Measurements from ENCODE around the gene PCNT.
"Not testable (repeated sequence)": the region's sequence is repeated elsewhere in the genome, so short reads cannot be mapped to it uniquely, and the experiment has no call there.

PCNT gene

GRCh38 chr21:46363698-46364097 lies 39.7 kb downstream of the PCNT start:
- DNase-seq: no peak

GRCh38 chr21:46366091-46366490 lies 42.1 kb downstream of the PCNT start:
- DNase-seq: no peak

- DNase-seq: no peak
Observed at GRCh38 chr21:46366561-46366960, 42.6 kb downstream of the PCNT start.

DNA sequence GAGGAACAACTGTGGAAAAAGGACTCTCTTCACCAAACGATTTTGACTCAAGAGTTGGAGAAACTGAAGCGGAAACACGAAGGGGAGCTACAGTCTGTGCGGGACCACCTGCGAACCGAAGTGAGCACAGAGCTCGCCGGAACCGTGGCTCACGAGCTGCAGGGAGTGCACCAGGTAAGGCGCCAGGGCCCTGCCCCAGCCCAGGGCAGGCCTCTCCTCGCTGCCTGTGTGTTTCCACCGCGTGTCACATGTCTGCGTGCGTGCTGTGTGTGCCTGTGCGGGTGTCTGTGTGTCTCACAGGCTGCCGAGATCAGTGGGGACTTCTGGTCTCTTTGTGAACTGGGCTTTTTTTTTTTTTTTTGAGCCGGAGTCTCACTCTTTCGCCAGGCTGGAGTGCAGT lies 43.0 kb downstream of the PCNT start:
- no peak for DNase-seq

DNA sequence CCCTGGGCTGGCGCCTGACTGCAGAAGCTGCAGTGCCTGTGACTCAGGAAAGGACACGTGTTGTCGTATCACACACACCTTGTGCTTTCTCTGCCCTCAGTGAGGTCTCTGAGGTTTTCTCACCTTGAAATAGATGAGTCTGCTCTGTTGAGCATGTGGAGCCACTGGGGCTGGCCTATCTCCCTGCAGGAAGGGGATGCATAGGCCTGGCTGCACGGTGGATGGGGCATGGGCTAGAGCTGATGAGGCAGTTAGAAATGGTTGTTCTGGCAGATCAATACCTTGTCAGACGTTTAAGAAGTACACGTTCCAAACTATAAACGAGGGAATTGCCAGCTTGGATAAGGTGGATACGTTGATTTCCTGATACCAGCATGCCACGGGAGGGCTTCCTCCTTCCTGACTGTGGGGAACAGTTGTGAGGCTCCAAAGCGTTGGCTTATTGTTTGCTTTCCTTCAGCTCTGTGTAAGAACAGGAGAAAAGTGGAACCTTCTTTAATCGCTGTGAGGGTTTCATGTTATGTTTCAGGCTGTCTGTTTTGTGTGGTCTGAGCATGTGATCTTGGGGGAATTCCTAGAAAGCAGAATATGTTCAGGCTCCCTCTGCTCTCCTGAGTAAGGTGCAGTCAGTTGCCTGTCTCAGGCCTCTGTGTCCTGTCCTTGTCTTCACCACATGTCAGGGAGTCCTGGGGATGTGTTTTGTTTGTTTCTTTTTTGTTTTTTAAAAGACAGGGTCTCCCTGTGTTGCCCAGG lies 44.8 kb downstream of the PCNT start:
- peak; percentile 34 for DNase-seq

- no peak for DNase-seq
Observed at GRCh38 chr21:46369520-46370235, 45.7 kb downstream of the PCNT start.

DNA sequence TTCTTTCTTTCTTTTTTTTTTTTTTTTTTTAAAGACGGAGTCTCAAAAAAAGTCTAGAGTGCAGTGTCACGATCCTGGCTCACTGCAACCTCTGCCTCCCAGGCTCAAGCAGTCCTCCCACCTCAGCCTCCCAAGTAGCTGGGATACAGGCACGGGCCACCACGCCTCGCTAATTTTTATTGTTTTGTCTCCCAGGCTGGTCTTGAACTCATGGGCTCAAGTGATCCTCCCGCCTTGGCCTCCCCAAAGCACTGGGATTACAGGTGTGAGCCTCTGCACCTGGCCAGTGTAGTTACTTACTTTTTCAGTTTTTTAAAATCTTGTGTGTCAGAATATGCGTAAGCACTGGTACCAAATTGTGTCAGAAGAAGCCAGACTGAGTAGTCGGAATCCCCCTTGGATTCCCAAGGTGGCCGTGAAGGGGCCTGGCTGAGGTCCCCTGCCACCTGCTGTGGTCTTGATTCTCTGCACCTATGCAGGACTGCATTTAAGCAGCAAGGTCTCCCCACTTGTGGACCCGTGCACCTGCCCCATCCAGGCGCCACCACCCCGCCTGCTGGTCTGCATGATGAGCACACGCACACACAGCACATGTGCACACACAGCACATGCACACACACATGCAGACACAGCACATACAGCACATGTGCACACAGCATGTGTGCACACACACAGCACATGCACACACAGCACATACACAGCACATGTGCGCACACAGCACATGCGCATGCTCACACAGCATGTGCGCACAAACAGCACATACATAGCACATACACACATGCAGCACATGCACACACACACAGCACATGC lies 47.5 kb downstream of the PCNT start:
- DNase-seq: no peak

- no peak for DNase-seq
Observed at GRCh38 chr21:46372014-46372485, 48.1 kb downstream of the PCNT start.

DNA sequence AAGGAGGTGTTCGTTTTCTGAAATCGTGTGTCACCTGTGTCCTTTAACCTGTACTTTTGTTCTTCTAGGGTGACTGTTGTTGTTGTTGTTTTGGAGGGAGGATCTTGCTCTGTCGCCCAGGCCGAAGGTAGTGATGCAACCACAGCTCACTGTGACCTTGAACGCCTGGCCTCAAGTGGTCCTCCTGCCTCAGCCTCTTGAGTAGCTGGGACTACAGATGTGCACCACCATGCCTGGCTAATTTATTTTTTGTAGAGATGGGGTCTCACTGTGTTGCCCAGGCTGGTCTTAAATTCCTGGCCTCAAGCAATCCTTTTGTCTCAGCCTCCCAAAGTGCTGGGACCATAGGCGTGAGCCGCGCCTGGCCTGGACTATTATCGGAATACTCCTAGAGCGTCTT lies 49.0 kb downstream of the PCNT start:
- not testable (repeated sequence) for DNase-seq

GRCh38 chr21:46374761-46375389 lies 50.9 kb downstream of the PCNT start:
- DNase-seq: no peak

- no peak for DNase-seq
Observed at GRCh38 chr21:46375560-46376230, 51.7 kb downstream of the PCNT start.

DNA sequence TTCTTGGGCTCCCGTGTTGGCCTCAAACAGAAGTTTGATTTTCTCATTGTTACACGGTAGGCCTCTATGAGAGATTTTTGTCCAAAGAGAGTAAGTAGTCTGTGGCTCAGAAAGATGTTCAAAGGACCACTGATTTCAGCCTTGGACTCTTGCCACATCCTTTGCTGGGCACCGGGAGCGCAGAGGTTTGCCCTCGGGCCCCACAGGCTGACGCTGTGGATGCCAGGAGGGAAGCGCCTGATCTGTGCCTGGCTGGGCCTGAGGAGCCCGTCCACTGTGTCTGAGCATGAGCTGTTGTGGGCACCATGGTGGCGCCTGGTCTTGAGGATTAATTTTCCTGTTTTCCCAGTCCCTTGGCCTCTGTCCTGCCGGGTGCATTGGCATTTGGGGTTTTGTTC lies 52.3 kb downstream of the PCNT start:
- no peak for DNase-seq

GRCh38 chr21:46376856-46377453 lies 53.0 kb downstream of the PCNT start:
- no peak for DNase-seq

- no peak for DNase-seq
Observed at GRCh38 chr21:46377789-46378188, 53.8 kb downstream of the PCNT start.

- no peak for DNase-seq
Observed at GRCh38 chr21:46379105-46379504, 55.1 kb downstream of the PCNT start.

- DNase-seq: no peak
Observed at GRCh38 chr21:46379691-46380090, 55.7 kb downstream of the PCNT start.

DNA sequence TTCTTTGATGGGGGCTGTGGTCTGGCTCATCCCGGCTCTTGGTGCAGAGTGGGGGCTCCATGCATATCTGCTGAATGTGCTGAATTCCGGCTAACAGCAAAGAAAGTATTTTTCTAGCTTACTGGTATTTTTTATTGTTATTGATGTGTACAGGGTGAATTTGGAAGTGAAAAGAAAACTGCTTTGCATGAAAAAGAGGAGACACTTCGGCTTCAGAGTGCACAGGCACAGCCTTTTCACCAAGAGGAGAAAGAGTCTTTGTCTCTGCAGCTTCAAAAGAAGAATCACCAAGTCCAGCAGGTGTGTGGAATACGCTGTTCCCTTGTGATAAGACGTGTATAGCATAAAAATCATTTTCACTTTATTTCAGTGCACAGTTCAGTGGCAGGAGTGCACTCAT lies 57.6 kb downstream of the PCNT start:
- no peak for DNase-seq

DNA sequence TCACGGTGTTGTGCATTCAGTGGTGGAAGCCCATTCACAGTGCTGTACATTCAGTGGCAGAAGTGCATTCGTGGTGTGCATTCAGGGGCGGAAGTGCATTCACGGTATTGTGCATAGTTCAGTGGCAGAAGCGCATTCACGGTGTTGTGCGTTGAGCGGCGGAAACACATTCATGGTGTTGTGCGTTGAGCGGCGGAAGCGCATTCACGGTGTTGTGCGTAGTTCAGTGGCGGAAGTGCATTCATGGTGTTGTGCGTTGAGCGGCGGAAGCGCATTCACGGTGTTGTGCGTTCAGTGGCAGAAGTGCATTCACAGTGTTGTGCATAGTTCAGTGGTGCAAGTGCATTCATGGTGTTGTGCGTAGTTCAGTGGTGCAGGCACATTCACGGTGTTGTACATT lies 60.6 kb downstream of the PCNT start:
- no peak for DNase-seq

- no peak for DNase-seq
Observed at GRCh38 chr21:46385846-46386733, 62.1 kb downstream of the PCNT start.

- no peak for DNase-seq
Observed at GRCh38 chr21:46386734-46387088, 62.8 kb downstream of the PCNT start.

Measured in CD4-positive, alpha-beta T cell treated with Interleukin-6 for 4 hours (primary cell).